ENCODE results near the gene SYNGR1.
A peak's percentile ranks its signal among the peaks of the same experiment; 100 is the strongest.

SYNGR1 gene

DNA sequence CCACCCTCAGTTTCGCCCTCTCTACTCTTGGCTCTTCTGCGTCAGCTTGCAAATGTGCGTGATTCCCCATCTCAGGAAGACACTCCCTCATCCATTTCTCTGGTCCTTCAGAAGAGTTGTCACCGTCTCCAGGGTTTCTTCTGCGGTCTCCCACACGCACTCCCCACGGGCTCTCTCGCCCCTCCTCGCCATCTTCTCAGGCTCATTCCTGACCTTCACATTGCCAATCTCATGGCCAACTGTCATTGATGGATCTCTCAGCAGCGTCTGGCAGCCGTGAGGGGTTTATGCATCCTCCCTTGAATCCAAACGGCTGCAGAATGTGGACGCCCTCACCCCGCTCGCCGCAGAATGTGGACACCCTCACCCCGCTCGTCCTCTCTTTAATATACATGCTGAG is 10.5 kb downstream of the SYNGR1 start:
- H3K4me3 ChIP-seq (ENCODE audit: low read depth, low read length) = no peak overlapping the region
- TF ChIP-seq, protein P1, sequence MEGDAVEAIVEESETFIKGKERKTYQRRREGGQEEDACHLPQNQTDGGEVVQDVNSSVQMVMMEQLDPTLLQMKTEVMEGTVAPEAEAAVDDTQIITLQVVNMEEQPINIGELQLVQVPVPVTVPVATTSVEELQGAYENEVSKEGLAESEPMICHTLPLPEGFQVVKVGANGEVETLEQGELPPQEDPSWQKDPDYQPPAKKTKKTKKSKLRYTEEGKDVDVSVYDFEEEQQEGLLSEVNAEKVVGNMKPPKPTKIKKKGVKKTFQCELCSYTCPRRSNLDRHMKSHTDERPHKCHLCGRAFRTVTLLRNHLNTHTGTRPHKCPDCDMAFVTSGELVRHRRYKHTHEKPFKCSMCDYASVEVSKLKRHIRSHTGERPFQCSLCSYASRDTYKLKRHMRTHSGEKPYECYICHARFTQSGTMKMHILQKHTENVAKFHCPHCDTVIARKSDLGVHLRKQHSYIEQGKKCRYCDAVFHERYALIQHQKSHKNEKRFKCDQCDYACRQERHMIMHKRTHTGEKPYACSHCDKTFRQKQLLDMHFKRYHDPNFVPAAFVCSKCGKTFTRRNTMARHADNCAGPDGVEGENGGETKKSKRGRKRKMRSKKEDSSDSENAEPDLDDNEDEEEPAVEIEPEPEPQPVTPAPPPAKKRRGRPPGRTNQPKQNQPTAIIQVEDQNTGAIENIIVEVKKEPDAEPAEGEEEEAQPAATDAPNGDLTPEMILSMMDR (IDR thresholded peaks at IDR 0.05; ENCODE audit: control insufficient read depth, extremely low read depth, insufficient read depth) = no peak
- no peak for DNase-seq (ENCODE audit: low read depth)

DNA sequence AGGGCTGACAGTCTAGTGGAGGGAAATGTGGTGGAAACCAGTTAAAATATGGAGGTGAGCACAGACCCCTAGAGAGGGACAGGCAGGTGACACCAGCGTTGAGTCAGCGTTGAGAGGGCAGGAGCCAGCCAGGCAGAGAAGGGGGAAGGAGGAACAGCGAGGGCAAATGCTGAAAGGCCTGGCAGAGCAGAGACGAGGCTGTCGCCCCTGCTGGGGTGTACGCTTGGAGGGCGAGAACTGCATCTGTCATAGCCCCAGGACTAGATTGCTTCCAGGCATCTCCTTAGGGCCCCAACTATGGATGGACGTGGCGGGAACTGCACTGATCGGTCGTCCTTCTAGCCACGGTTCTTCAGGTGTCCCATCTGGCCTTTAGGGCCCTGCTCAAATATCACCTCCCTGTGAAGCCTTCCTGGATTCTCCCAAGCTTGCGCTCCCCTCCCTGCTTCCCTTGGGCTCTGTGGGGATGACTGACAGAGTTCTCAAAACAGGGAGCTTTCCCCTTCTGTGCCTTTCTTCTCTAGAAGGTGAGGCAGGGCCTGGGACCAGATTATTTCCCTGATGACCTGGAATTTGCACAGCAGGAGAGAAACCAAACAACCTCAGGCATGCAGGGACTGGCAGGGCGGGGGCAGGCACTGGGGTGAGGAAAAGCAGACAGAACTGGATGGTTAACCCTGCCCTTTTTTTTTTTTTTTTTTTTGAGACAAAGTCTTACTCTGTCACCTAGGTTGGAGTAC is 11.1 kb downstream of the SYNGR1 start:
- TF ChIP-seq, protein P1 (IDR thresholded peaks at IDR 0.05; ENCODE audit: control insufficient read depth, extremely low read depth, insufficient read depth) = no peak
- H3K4me3 ChIP-seq (ENCODE audit: low read depth, low read length) = no peak overlapping the region
- DNase-seq (ENCODE audit: low read depth) = peak; percentile 22

DNA sequence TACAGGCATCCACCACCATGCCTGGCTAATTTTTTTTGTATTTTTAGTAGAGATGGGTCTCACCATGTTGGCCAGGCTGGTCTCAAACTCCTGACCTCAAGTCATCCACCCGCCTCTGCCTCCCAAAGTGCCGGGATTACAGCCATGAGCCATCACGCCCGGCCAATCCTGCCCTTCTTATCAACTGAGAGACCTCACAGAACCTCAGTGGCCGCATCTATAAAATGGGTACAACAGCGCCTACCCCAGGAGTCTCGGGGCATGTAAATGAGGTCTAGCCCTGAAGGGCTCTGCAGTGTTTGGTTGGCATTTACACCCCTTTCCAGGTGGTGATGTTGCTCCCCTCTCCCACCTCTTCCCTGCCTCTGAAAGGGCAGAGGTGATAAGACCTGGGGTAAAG is 11.7 kb downstream of the SYNGR1 start:
- no peak for DNase-seq (ENCODE audit: low read depth)
- TF ChIP-seq, protein P1 (IDR thresholded peaks at IDR 0.05; ENCODE audit: control insufficient read depth, extremely low read depth, insufficient read depth) = no peak
- H3K4me3 ChIP-seq (ENCODE audit: low read depth, low read length) = no peak overlapping the region

DNA sequence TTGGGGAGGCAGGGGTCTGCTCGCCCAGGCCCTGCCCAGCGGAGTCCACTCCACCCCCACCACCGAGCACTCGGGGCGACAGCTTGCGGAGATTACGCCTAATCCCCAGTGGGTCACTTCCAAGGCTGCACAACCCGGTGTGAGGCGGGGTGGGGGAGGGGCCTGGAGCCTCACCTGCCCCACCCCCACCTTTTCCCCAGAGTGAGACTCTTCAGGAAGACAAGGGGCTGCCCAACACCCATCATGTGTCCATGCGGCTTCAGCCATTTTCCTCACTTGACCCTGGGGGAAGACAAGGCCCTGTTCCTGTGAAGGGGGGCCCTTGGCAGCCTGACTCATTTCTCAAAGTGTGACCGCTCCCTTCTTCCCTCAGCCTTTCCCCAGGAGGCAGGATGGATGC is 12.5 kb downstream of the SYNGR1 start:
- no peak overlapping the region for H3K4me3 ChIP-seq (ENCODE audit: low read depth, low read length)
- TF ChIP-seq, protein P1 (IDR thresholded peaks at IDR 0.05; ENCODE audit: control insufficient read depth, extremely low read depth, insufficient read depth) = no peak
- no peak for DNase-seq (ENCODE audit: low read depth)

DNA sequence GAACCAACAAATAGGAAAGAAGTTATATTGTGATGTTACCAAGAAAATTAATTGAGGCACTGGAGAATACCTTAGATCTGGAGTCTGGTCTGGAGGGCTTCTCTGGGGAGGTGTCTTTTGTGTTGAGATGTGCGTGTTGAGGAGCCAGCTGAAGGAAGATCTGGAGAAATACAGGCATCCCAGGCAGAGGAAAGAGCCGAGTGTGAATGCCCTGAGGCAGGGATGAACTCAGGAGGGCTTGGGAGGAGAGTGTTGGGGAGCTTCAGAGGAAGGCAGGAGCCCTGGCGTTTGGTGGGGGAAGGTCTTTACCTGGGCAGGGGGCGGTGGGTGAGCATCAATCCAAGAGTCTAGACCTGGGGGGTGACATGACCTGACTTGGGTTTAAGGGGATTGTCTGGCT is 13.1 kb downstream of the SYNGR1 start:
- H3K4me3 ChIP-seq (ENCODE audit: low read depth, low read length) = no peak overlapping the region
- TF ChIP-seq, protein P1 (IDR thresholded peaks at IDR 0.05; ENCODE audit: control insufficient read depth, extremely low read depth, insufficient read depth) = no peak
- DNase-seq (ENCODE audit: low read depth) = no peak

DNA sequence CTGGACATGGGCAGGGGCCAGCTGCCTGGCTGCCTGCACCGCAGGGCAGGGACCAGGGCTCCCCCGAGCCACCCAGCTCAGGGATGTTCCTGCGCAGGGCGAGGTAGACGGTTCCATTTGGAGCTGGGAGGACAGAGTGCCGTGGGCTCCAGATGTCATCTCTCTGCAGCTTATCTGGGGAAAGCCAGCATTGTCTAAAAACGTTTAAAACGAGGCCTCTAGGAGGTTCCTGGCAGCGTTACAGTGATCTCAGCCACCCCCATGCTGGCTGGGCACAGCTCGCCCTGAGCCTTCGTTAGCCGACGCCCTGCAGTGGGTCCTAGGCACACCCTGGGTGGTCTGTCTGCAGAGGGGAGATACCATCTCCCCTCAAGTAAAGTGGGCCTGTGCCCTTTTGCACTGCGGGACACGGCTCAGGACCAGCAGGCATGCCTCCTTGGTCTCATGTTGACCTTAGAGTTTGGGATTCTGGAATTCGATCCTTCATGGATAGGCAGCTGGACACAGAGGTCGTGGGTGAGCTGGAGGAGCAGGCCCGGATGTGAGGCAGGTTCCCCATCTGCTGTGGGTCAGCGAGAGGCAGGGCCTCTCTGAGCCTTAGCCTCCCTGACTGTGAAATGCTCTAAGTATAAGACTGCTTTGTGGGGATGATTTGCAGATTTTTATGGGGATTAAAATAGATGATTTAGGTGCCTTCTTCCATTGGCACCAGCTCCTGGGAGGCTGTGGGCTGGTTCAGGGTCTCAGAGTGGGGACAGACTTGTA is 14.1 kb downstream of the SYNGR1 start:
- TF ChIP-seq, protein P1 (IDR thresholded peaks at IDR 0.05; ENCODE audit: control insufficient read depth, extremely low read depth, insufficient read depth) = no peak
- no peak for DNase-seq (ENCODE audit: low read depth)
- no peak overlapping the region for H3K4me3 ChIP-seq (ENCODE audit: low read depth, low read length)
